PC-9 (cell line): Measurements from ENCODE around the gene CDH16.

Experiments
- CTCF ChIP-seq: fragments of 200-600 bp; sonication (generic); conservative IDR thresholded peaks from 2 replicates; pipeline ENCODE4 v1.6.1; 2017; ENCODE audit warnings: mixed run types, antibody characterized with exemption, mild to moderate bottlenecking, moderate library complexity
- EZH2 ChIP-seq: fragments of 200-600 bp; sonication (generic); IDR thresholded peaks from 2 replicates; pipeline ENCODE4 v1.8.0; 2017; ENCODE audit warnings: antibody characterized with exemption, low read depth

- TF ChIP-seq CTCF (no peak), EZH2 (no peak)
Measured at GRCh38 chr16:66881560-66881959, 37.1 kb downstream of the CDH16 start.
